Right lobe of liver (tissue), 6 donors: ENCODE measurements around the gene TBK1. TPM values are rescaled to one million over a fixed set of nuclear protein-coding genes. Genes with fewer than 3 reads are reported as not detected.

ENCODE experiments used
- ATAC-seq, 4 donors: fragments of 200-7000 bp; cut with Tn5 transposase; one replicate each; pipeline ENCODE4 v1.9.1; 2020; ENCODE audit warnings: mild to moderate bottlenecking in 4 of 4, moderate library complexity in 4 of 4
- DNase-seq, 3 donors: peaks; one replicate each; pipeline ENCODE4 v3.0.0-alpha.2; 2020
- H3K27ac ChIP-seq, 3 donors: fragments of 200-600 bp; one replicate each; pipeline ENCODE4 v1.8.0; 2022
- H3K27me3 ChIP-seq, 2 donors: fragments of 200-600 bp; one replicate each; pipeline ENCODE4 v1.8.0; 2022
- H3K36me3 ChIP-seq, 4 donors: fragments of 200-600 bp; sonication (generic) in 1 of 4; one replicate each; pipeline versions ENCODE4 v1.5.1 to v1.8.0; 2017 to 2022; ENCODE audit warnings: control low read depth in 1 of 4
- H3K4me1 ChIP-seq, 4 donors: fragments of 200-600 bp; sonication (generic) in 1 of 4; one replicate each; pipeline versions ENCODE4 v1.5.1 to v1.8.0; 2017 to 2022; ENCODE audit warnings: control low read depth in 1 of 4
- H3K4me3 ChIP-seq, 3 donors: fragments of 200-600 bp; one replicate each; pipeline ENCODE4 v1.8.0; 2022
- H3K9me3 ChIP-seq, 4 donors: fragments of 200-600 bp; sonication (generic) in 1 of 4; one replicate each; pipeline versions ENCODE4 v1.5.1 to v1.8.0; 2017 to 2022; ENCODE audit warnings: control low read depth in 1 of 4
- POLR2A ChIP-seq: fragments of 450-650 bp; IDR thresholded peaks from one replicate; pipeline ENCODE4 v1.6.1; 2017; ENCODE audit warnings: antibody characterized with exemption, mild to moderate bottlenecking
- WGBS: methylation state at CpG from one replicate; pipeline ENCODE4 v1.1.6; 2018; ENCODE audit warnings: low coverage, low lambda C conversion rate; ENCODE audit not compliant: insufficient coverage; ENCODE audit errors: missing lambda C conversion rate; 5-methylcytosine and 5-hydroxymethylcytosine counted together
- intact Hi-C, 2 donors: fragments of 100-400 bp; cut with DNase I; formaldehyde crosslinking; loops; one replicate each; pipeline versions ENCODE4 v1.11.2 to v1.14.1; 2022
- total RNA-seq, 6 experiments: library from RNA; depleted of rRNA in 2 of 6; stranded (reverse); fragments of >200 nt in 2 of 6; fragmentation: NEBNext Ultra II Directional in 3 of 6; extraction: Animal tissue kit (Norgen Biotek cat#: 25700) in 3 of 6; gene quantifications; one replicate each; pipeline versions ENCODE4 v1.1.0 to v1.2.4, GENCODE V29; 2016 to 2023
- TF ChIP-seq, protein P1 (sequence below), 4 donors: fragments of 200-600 bp in 3 of 4; fragments of 450-650 bp in 1 of 4; IDR thresholded peaks; one replicate each; pipeline versions ENCODE4 v1.5.1 to v1.8.0; 2016 to 2022; ENCODE audit warnings: antibody characterized with exemption in 4 of 4, mild to moderate bottlenecking in 2 of 4
- donor health status: DM: no; HTN: yes; CAD: no.
- donor health status: DM: no; HTN: no; CAD: no.
- donor health status: DM: no; HTN: no; CAD: no.
- donor health status: DM: no; HTN: yes; CAD: no.
- donor health status: DM: no; HTN: yes; CAD: no.

The TBK1 gene
- total RNA-seq, 6 experiments from 2014 or later, result 9.0 to 21.8 (median 14.0) TPM

DNA sequence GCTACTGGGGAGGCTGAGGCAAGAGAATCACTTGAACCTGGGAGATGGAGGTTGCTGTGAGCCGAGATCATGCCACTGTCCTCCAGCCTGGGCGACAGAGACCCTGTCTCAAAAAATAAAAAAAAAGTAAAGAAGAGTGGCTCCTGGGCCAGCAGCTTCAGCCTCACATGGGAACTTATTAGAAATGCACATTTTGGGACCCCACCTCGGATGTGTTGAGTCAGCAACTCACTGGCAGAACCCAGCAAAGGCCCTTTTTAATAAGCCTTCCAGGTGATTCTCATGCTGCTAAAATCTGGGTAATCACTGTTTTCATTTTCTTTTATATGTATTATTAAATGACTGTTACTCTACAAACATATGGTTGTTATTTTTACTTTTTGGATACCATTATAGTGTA is 41.6 kb downstream of the TBK1 start:
- Histone ChIP-seq H3K27ac (no peak overlapping the region), H3K4me3 (no peak overlapping the region), H3K9me3 (no peaks in the 10 kb centered on the region), H3K4me1 (no peaks in the 10 kb centered on the region), H3K36me3 (peaks cover 0 to 82% (median 29%) of the 10 kb centered on the region in 4 donors), H3K27me3 (no peaks in the 10 kb centered on the region)
- TF ChIP-seq, protein P1, sequence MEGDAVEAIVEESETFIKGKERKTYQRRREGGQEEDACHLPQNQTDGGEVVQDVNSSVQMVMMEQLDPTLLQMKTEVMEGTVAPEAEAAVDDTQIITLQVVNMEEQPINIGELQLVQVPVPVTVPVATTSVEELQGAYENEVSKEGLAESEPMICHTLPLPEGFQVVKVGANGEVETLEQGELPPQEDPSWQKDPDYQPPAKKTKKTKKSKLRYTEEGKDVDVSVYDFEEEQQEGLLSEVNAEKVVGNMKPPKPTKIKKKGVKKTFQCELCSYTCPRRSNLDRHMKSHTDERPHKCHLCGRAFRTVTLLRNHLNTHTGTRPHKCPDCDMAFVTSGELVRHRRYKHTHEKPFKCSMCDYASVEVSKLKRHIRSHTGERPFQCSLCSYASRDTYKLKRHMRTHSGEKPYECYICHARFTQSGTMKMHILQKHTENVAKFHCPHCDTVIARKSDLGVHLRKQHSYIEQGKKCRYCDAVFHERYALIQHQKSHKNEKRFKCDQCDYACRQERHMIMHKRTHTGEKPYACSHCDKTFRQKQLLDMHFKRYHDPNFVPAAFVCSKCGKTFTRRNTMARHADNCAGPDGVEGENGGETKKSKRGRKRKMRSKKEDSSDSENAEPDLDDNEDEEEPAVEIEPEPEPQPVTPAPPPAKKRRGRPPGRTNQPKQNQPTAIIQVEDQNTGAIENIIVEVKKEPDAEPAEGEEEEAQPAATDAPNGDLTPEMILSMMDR (IDR thresholded peaks at IDR 0.05), result no peak
- TF ChIP-seq POLR2A, result no peak
- WGBS, result 85% methylated on average over 2 of the region's 3 CpGs
- DNase-seq, result no peak
- intact Hi-C loops, result no loop called here
- no peak for ATAC-seq

DNA sequence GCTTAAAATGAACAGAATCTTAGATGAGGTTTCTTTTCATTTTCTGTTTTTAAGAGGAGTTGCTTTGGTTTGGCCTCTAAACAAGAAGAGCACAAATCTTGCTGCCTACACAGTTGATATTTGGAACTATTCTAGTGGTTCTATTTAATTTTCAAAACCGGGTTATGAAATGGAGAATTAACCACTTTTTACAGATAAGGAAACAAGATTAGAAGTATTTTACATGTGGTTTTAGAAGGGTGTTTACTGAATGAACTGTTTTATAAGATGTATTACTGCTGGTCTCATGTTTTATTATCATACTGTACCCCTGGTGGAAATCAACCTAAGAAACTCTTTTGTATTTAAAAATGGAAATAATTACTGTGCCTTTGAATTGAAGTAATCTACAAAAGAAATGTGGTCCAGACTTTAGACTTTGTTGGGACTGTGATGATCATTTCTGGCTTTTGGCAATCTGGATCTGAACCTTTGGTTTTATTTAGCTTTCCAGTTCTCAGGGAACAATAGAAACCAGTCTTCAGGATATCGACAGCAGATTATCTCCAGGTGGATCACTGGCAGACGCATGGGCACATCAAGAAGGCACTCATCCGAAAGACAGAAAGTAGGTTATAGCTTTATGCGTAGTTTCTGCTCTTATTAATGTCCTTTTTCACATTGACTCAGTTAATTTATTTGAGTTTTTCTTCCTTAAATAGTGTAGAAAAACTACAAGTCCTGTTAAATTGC is 43.2 kb downstream of the TBK1 start:
- DNase-seq, result no peak
- H3K27ac ChIP-seq, result no peak overlapping the region
- H3K36me3 ChIP-seq, result peaks cover 0 to 82% (median 27%) of the 10 kb centered on the region in 4 donors
- no peak for ATAC-seq
- 66% methylated on average over 2 of the region's 5 CpGs for WGBS
- no peaks in the 10 kb centered on the region for H3K27me3 ChIP-seq
- H3K4me3 ChIP-seq, result no peak overlapping the region
- intact Hi-C loops, result no loop called here
- no peaks in the 10 kb centered on the region for H3K4me1 ChIP-seq
- H3K9me3 ChIP-seq, result no peaks in the 10 kb centered on the region
- no peak for TF ChIP-seq POLR2A

DNA sequence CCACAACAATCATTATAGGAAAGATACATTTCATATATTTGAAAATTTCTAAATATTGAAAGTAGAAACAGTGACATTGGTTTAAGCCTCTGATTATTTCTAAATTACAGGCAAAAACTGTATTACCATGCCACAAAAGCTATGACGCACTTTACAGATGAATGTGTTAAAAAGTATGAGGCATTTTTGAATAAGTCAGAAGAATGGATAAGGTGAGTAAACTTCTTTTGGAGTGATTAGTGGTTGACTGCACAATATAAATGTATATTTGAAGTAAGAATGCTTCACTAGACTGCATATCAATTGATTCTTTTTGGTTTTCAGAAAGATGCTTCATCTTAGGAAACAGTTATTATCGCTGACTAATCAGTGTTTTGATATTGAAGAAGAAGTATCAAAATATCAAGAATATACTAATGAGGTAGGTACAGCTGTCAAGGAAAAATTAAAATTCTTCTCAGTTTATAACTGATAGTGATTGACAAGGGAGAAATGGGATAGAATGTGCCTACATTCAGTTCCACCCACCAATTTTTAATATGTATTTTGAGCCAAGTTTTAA is 45.0 kb downstream of the TBK1 start:
- DNase-seq, result no peak
- Histone ChIP-seq H3K27ac (no peak overlapping the region), H3K4me1 (no peaks in the 10 kb centered on the region), H3K36me3 (peaks cover 0 to 78% (median 19%) of the 10 kb centered on the region in 4 donors), H3K4me3 (no peak overlapping the region), H3K27me3 (no peaks in the 10 kb centered on the region), H3K9me3 (no peaks in the 10 kb centered on the region)
- 96% methylated on average over 2 of the region's 2 CpGs for WGBS
- no peak for ATAC-seq
- intact Hi-C loops, result no loop called here
- TF ChIP-seq, protein P1 (IDR thresholded peaks at IDR 0.05), result no peak
- no peak for TF ChIP-seq POLR2A

DNA sequence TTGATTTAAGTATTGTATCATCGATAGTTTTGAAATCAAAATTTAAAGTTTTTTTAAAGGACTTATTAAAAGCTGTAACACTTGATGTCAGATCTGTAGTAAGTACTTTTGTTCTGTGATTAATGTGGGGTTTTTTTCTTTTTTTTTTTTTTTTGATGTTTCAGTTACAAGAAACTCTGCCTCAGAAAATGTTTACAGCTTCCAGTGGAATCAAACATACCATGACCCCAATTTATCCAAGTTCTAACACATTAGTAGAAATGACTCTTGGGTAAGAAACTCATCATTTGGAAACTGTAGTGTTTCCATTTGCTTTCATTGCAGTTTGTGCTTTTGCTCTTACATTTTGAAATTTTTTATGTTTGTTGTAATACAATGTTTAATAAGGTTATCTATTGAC is 45.6 kb downstream of the TBK1 start:
- DNase-seq, result no peak
- H3K27ac ChIP-seq, result no peak overlapping the region
- TF ChIP-seq POLR2A, result no peak
- TF ChIP-seq, protein P1 (IDR thresholded peaks at IDR 0.05), result no peak
- H3K4me1 ChIP-seq, result no peaks in the 10 kb centered on the region
- H3K27me3 ChIP-seq, result no peaks in the 10 kb centered on the region
- WGBS, result 83% methylated on average over 1 of the region's 1 CpG
- intact Hi-C loops, result no loop called here
- ATAC-seq, result no peak
- no peak overlapping the region for H3K4me3 ChIP-seq
- peaks cover 0 to 78% (median 19%) of the 10 kb centered on the region in 4 donors for H3K36me3 ChIP-seq
- H3K9me3 ChIP-seq, result no peaks in the 10 kb centered on the region

DNA sequence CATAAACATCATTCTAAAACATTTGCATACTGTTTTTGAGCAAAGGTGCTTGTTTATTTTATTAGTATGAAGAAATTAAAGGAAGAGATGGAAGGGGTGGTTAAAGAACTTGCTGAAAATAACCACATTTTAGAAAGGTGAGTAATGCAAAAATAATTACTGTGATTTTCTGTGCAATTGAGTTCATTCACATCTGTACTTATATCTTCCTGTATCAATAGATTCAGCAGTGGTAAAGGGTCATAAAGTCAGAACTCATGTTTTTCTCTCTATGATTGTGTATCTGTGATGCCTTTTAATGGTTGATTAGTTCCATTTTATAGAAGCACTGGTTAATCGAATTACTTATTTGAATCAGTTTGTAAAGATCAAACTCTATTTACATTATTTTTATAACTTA is 46.0 kb downstream of the TBK1 start:
- Histone ChIP-seq H3K27ac (no peak overlapping the region), H3K36me3 (peaks cover 0 to 78% (median 18%) of the 10 kb centered on the region in 4 donors), H3K27me3 (no peaks in the 10 kb centered on the region), H3K9me3 (no peaks in the 10 kb centered on the region), H3K4me1 (no peaks in the 10 kb centered on the region), H3K4me3 (no peak overlapping the region)
- WGBS, result 85% methylated on average over 1 of the region's 1 CpG
- intact Hi-C loops, result no loop called here
- TF ChIP-seq, protein P1 (IDR thresholded peaks at IDR 0.05), result no peak
- TF ChIP-seq POLR2A, result no peak
- ATAC-seq, result no peak
- DNase-seq, result no peak
